HepG2 (cell line): ENCODE data around the gene CKLF. TPM values are rescaled to one million over a fixed set of nuclear protein-coding genes. Genes with fewer than 3 reads are reported as not detected.

Experiments
- ADNP ChIP-seq: sonication (generic); formaldehyde crosslinking; IDR thresholded peaks from 2 replicates; pipeline ENCODE4 v1.4.0; 2020; ENCODE audit warnings: missing genetic modification reagents
- ATF5 ChIP-seq: sonication (generic); formaldehyde crosslinking; IDR thresholded peaks from 2 replicates; pipeline ENCODE4 v1.4.0; 2020; ENCODE audit warnings: mild to moderate bottlenecking, low read depth, missing genetic modification reagents
- ELF4 ChIP-seq: sonication (generic); formaldehyde crosslinking; IDR thresholded peaks from 2 replicates; pipeline ENCODE4 v1.5.0; 2020; ENCODE audit warnings: missing genetic modification reagents, mild to moderate bottlenecking, moderate library complexity, borderline replicate concordance
- MATR3 ChIP-seq: sonication (generic); formaldehyde crosslinking; IDR thresholded peaks from 2 replicates; pipeline ENCODE4 v1.4.0; 2020; ENCODE audit warnings: missing genetic modification reagents
- MXD3 ChIP-seq: IDR thresholded peaks from 2 replicates; pipeline ENCODE4 v1.6.1; 2016; ENCODE audit warnings: mild to moderate bottlenecking, missing biosample characterization, missing genetic modification reagents
- NFRKB ChIP-seq: fragments of 450-650 bp; IDR thresholded peaks from 2 replicates; pipeline ENCODE4 v1.6.1; 2017
- ONECUT2 ChIP-seq: sonication (generic); formaldehyde crosslinking; IDR thresholded peaks from 2 replicates; pipeline ENCODE4 v1.4.0; 2020; ENCODE audit warnings: missing genetic modification reagents
- PHF5A ChIP-seq: IDR thresholded peaks from one replicate; pipeline ENCODE4 v1.6.1; 2018; ENCODE audit warnings: low read depth, missing genetic modification reagents; ENCODE audit not compliant: unreplicated experiment
- POGZ ChIP-seq: sonication (generic); formaldehyde crosslinking; IDR thresholded peaks from 2 replicates; pipeline ENCODE4 v1.4.0; 2020; ENCODE audit warnings: mild to moderate bottlenecking, missing genetic modification reagents
- SNAPC4 ChIP-seq: sonication (generic); formaldehyde crosslinking; IDR thresholded peaks from 2 replicates; pipeline ENCODE4 v1.4.0; 2020; ENCODE audit warnings: mild to moderate bottlenecking, missing genetic modification reagents
- SNRNP70 ChIP-seq: fragments of 200-400 bp; formaldehyde crosslinking; IDR thresholded peaks from 2 replicates; pipeline ENCODE4 v1.6.1; 2017; ENCODE audit warnings: mild to moderate bottlenecking, low read depth, low read length, moderate library complexity
- ZBTB42 ChIP-seq: sonication (generic); formaldehyde crosslinking; IDR thresholded peaks from 2 replicates; pipeline ENCODE4 v1.5.0; 2020; ENCODE audit warnings: mild to moderate bottlenecking, missing genetic modification reagents
- ZEB1 ChIP-seq: IDR thresholded peaks from 2 replicates; pipeline ENCODE4 v1.6.1; 2012; ENCODE audit warnings: mild to moderate bottlenecking, low read depth, inconsistent platforms; ENCODE audit not compliant: insufficient replicate concordance
- ZFP62 ChIP-seq: sonication (generic); formaldehyde crosslinking; IDR thresholded peaks from 2 replicates; pipeline ENCODE4 v1.4.0; 2020; ENCODE audit warnings: missing genetic modification reagents
- ZFP90 ChIP-seq: sonication (generic); formaldehyde crosslinking; IDR thresholded peaks from 2 replicates; pipeline ENCODE4 v1.8.0; 2022; ENCODE audit warnings: missing genetic modification reagents, mild to moderate bottlenecking, inconsistent platforms, borderline replicate concordance
- ZNF160 ChIP-seq: sonication (generic); formaldehyde crosslinking; IDR thresholded peaks from 2 replicates; pipeline ENCODE4 v1.8.0; 2022; ENCODE audit warnings: mild to moderate bottlenecking, inconsistent platforms, missing genetic modification reagents
- ZNF18 ChIP-seq: sonication (generic); formaldehyde crosslinking; IDR thresholded peaks from 2 replicates; pipeline ENCODE4 v1.8.0; 2022; ENCODE audit warnings: mild to moderate bottlenecking, missing genetic modification reagents; ENCODE audit not compliant: insufficient replicate concordance
- ZNF256 ChIP-seq: sonication (generic); formaldehyde crosslinking; conservative IDR thresholded peaks from 2 replicates; pipeline ENCODE4 v1.4.0; 2020; ENCODE audit warnings: missing genetic modification reagents
- ZNF431 ChIP-seq: sonication (generic); formaldehyde crosslinking; IDR thresholded peaks from 2 replicates; pipeline ENCODE4 v1.9.0; 2022; ENCODE audit warnings: missing genetic modification reagents, low read depth, mild to moderate bottlenecking, borderline replicate concordance
- ZNF720 ChIP-seq: sonication (generic); formaldehyde crosslinking; IDR thresholded peaks from 2 replicates; pipeline ENCODE4 v1.4.0; 2020; ENCODE audit warnings: missing genetic modification reagents
- ZNF761 ChIP-seq: sonication (generic); formaldehyde crosslinking; conservative IDR thresholded peaks from 2 replicates; pipeline ENCODE4 v1.4.0; 2020; ENCODE audit warnings: mild to moderate bottlenecking, missing genetic modification reagents
- ZNF891 ChIP-seq: sonication (generic); formaldehyde crosslinking; IDR thresholded peaks from 2 replicates; pipeline ENCODE4 v1.5.0; 2020; ENCODE audit warnings: mild to moderate bottlenecking, missing genetic modification reagents
- polyA plus RNA-seq, 8 experiments: library from polyadenylated mRNA; depleted of rRNA in 3 of 8; stranded (reverse) in 7 of 8; unstranded in 1 of 8; fragments of >200 nt; fragmentation: Illumina TruSeq in 4 of 8; extraction: Trizol in 4 of 8; gene quantifications; 2 replicates each; pipeline versions ENCODE4 v1.2.1 to v1.2.3, GENCODE V29; 2011 to 2016; ENCODE audit warnings: low read depth in 4 of 8, missing spikeins in 1 of 8, mixed read lengths in 1 of 8; ENCODE audit not compliant: insufficient read depth in 1 of 8
- total RNA-seq, 5 experiments: library from RNA; depleted of rRNA; stranded (reverse); fragments of >200 nt; fragmentation: Illumina TruSeq; extraction: Trizol; gene quantifications; 2 replicates each; pipeline ENCODE4 v1.2.3, GENCODE V29; 2016; ENCODE audit warnings: low read depth in 1 of 5

CKLF gene
- total and polyA plus RNA-seq, 2 of the 13 experiments (the other 11 are each of a cell fraction or from before 2014, with no cell fraction given): 120 to 167 TPM

- TF ChIP-seq PHF5A (CRISPR knock-in tag) (peak; percentile 43), SNRNP70 (no peak), ADNP (CRISPR knock-in tag) (no peak), NFRKB (no peak), ZNF761 (0 out of 2 replicates have a peak, but pooled peaks have one; percentile 77), ZNF891 (CRISPR knock-in tag) (peak; percentile 90), ZNF256 (CRISPR knock-in tag) (no peak), ZBTB42 (CRISPR knock-in tag) (no peak), ONECUT2 (CRISPR knock-in tag) (0 out of 2 replicates have a peak, but pooled peaks have one; percentile 14), ZNF18 (CRISPR knock-in tag) (no peak), ATF5 (CRISPR knock-in tag) (0 out of 2 replicates have a peak, but pooled peaks have one; percentile 52), MXD3 (CRISPR knock-in tag) (peak; percentile 70; the same call in 1 of the 2 replicates), ZNF431 (CRISPR knock-in tag) (peak; percentile 69; the same call in 1 of the 2 replicates), SNAPC4 (peak; percentile 80; the same call in 1 of the 2 replicates), MATR3 (no peak), ZEB1 (peak; percentile 62), ZFP62 (no peak), ZNF720 (no peak), ZNF160 (peak; percentile 69; the same call in 1 of the 2 replicates), ZFP90 (CRISPR knock-in tag) (peak; percentile 78), POGZ (no peak), ELF4 (no peak)
Measured at GRCh38 chr16:66608241-66609138, 56.1 kb downstream of the CKLF start (continued).
